Measurements from ENCODE around the gene SATB2.

The SATB2 gene

DNA sequence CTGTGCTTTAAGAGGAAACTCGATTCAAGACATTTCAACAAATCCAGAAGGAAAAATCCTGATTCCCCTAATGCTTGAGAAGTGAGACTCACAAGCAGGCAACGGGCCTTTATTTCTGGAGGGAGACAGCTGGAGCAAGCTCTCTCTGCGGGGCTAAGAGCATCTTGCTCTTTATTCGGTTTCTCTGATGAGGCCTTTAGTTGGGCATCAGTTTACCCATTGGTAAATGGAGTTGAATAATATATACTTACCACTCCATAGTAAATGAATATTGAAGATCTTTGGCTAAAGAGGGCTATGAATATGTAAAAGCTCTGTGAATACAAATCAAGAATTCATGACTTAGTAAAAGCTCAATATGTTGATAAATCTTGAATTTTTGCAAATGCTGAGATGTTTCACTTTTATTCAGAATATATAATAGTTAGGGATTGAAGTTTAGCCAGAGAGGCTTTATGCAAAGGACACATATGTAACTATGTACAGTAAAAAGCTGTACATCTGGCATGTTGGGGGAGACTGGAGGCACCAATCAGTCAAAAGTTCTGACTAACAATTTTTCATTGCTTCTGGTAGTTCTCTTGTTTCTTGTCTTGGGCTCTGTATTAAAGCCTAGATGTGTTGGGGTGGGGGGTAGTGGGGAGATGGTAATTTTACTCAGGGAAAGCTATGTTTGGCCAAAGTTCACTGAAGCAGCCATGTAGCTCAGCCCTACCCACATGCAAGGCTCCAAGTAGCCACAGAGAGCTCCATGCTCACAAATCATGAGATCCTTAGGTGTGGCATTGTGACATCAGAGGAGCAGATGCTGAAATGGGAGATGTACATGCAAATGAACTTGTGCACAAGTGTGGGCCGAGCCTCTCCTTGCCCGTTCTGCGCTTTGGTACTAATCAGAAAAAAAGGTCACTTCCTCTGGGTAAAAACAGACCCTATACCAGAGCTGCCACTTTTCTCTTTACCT, 200.2 kb downstream of the SATB2 start:
- no peak for DNase-seq (ENCODE audit: low spot score)
- TF ChIP-seq, protein P1, sequence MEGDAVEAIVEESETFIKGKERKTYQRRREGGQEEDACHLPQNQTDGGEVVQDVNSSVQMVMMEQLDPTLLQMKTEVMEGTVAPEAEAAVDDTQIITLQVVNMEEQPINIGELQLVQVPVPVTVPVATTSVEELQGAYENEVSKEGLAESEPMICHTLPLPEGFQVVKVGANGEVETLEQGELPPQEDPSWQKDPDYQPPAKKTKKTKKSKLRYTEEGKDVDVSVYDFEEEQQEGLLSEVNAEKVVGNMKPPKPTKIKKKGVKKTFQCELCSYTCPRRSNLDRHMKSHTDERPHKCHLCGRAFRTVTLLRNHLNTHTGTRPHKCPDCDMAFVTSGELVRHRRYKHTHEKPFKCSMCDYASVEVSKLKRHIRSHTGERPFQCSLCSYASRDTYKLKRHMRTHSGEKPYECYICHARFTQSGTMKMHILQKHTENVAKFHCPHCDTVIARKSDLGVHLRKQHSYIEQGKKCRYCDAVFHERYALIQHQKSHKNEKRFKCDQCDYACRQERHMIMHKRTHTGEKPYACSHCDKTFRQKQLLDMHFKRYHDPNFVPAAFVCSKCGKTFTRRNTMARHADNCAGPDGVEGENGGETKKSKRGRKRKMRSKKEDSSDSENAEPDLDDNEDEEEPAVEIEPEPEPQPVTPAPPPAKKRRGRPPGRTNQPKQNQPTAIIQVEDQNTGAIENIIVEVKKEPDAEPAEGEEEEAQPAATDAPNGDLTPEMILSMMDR (IDR thresholded peaks at IDR 0.05; ENCODE audit: extremely low read depth, insufficient read depth, missing control alignments): no peak
- in situ Hi-C loops (cut with MboI; ENCODE audit: low pct_unique_long_range_greater_than_20kb, low sequenced_read_pairs, unreplicated experiment): no loop called here

DNA sequence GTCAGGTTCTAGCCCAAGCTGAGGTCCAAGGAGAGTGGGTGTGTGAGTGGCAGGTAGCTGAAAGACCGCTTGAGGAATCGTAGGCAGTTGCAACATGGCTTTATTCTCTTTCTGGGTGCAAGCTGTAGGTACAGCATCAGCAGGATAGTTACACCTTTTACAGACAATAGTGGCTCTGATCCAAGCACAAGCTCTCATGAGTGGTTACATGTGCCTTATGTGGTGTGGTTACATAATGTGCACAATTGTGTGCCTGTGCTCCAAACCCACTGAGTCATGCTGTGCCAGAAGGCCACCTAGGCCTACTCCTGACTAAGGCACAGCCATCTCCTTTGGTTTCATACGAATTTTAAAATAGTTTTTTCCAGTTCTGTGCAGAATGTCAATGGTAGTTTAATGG, 227.6 kb downstream of the SATB2 start:
- DNase-seq (ENCODE audit: low spot score): no peak
- in situ Hi-C loops (cut with MboI; ENCODE audit: low pct_unique_long_range_greater_than_20kb, low sequenced_read_pairs, unreplicated experiment): no loop called here
- TF ChIP-seq, protein P1 (IDR thresholded peaks at IDR 0.05; ENCODE audit: extremely low read depth, insufficient read depth, missing control alignments): no peak

DNA sequence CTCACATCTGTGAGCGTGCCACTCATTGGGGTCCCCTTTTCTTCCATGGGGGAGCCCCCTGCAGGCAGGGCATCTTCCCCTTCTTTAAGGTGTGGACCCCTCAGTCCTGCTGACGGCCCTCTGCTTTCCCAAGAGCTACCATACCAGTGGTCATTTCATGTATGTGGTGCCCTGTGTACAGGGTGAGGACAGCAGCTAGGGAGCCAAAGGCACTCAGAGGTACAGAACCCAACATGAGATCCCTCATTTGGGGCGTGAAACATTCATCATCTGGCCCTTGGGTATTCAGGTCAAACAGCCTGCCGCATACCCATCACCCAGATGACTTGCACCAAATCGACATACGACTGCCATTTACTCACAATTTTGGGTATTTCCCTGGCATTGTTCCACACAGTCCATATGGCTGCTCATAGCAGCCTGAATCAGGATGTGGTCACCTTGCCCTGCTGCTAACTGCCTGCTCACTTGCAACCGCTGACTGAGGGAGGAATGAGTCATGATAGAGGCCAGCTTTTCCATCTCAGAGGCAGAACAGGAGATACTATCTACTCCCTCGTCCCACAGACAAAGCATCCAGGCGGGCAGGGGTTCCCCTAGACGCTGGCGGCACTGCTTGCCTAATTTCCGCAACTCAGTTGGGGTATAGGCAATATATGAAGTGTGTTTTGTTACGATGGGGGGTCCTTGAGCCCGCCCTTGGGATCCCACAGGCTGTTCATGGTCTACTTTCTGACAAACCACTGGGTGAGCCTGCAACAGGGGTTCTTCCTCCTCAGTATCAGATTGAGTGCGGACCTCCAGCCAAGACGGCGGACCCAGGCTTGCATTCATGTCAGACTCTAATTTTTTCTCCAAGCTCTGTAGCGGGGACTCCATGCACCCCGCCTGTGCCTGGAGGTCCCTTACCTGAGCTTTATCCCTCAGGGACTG, 228.6 kb downstream of the SATB2 start:
- DNase-seq (ENCODE audit: low spot score): peak; percentile 21
- in situ Hi-C loops (cut with MboI; ENCODE audit: low pct_unique_long_range_greater_than_20kb, low sequenced_read_pairs, unreplicated experiment): no loop called here
- TF ChIP-seq, protein P1 (IDR thresholded peaks at IDR 0.05; ENCODE audit: extremely low read depth, insufficient read depth, missing control alignments): no peak

DNA sequence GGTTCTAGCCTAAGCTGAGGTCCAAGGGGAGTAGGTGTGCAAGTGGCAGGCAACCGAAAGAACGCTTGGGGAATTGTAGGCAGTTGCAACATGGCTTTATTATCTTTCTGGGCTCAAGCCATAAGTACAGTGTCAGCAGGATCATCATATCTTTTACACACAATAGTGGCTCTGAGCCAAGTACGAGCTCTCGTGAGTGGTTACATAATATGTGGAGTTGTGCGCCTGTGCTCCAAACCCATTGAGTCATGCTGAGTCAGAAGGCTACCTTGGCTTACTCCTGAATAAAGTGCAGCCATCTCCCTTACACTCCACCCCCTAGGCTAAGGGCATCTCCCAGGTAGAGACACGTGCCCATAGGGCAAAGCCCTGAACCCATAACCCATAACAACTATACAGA, 233.9 kb downstream of the SATB2 start:
- TF ChIP-seq, protein P1 (IDR thresholded peaks at IDR 0.05; ENCODE audit: extremely low read depth, insufficient read depth, missing control alignments): no peak
- no peak for DNase-seq (ENCODE audit: low spot score)
- in situ Hi-C loops (cut with MboI; ENCODE audit: low pct_unique_long_range_greater_than_20kb, low sequenced_read_pairs, unreplicated experiment): no loop called here

DNA sequence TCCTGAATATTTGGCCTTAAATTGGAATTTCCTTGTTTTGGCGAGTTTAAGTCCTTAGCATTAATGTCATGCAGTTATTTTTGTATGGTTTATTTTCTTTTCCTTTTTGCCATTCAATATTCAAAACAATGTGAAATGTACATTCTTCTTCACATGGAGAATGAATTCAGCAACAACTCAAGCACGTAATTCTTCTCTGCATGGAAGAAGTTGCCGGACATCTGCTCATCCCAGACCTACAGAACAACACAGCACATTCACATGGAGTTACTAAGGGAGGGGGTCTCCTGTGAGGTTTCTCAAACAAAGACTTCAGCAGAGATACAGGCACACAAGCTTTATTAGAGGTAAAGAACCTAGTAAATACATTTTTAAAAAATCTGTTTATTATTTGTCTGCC, 236.8 kb downstream of the SATB2 start:
- in situ Hi-C loops (cut with MboI; ENCODE audit: low pct_unique_long_range_greater_than_20kb, low sequenced_read_pairs, unreplicated experiment): no loop called here
- TF ChIP-seq, protein P1 (IDR thresholded peaks at IDR 0.05; ENCODE audit: extremely low read depth, insufficient read depth, missing control alignments): no peak
- no peak for DNase-seq (ENCODE audit: low spot score)

DNA sequence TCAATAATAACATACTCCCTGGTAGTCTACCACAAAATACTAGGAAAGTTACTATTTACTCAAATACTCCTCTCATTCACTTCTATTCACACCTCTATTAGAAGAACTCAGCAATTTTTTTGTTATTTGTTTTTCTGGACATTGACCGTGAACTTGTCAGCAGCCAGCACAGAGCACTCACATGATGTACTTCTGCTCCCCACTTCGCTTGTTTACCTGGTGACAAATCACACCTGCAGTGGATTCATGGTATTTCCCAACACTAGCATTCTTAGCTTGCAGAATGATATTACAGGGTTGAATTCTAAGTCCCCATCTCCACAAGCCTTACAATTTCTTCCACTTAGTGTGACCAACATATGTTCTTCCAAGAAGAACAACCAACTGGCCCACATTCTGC, 238.2 kb downstream of the SATB2 start:
- DNase-seq (ENCODE audit: low spot score): no peak
- in situ Hi-C loops (cut with MboI; ENCODE audit: low pct_unique_long_range_greater_than_20kb, low sequenced_read_pairs, unreplicated experiment): no loop called here
- TF ChIP-seq, protein P1 (IDR thresholded peaks at IDR 0.05; ENCODE audit: extremely low read depth, insufficient read depth, missing control alignments): no peak
